ENCODE results near the gene LTBP1. TPM values are rescaled to one million over a fixed set of nuclear protein-coding genes. Genes with fewer than 3 reads are reported as not detected.

The LTBP1 gene
- total RNA-seq, 1 experiment from 2014 or later: 12.5 TPM

DNA sequence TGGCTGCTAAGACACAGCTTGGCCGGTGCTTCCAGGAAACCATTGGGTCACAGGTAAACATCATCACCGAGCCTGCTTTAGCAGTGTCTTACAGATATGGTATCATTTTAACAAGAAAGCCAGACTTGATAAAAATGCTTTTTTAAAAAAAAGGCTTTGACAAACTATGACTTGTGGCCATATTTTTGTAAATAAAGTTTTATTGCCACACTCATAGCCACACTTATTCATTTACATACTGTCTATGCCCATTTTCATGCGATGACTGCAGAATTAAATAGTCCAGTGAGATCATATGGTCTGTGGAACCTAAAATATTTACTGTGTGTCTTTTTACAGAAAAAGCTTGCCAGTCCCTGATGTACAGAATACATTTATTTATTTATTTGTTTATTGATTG lies 242.0 kb downstream of the LTBP1 start:
- DNase-seq (ENCODE audit: low read depth, low spot score): no peak
- Histone ChIP-seq H3K4me1 (ENCODE audit: control insufficient read depth, insufficient read depth, low read length) (no peaks in the 10 kb centered on the region), H3K9me3 (ENCODE audit: control insufficient read depth, insufficient read depth, low read depth, low read length) (no peaks in the 10 kb centered on the region), H3K36me3 (ENCODE audit: control insufficient read depth, insufficient read depth, low read length) (no peaks in the 10 kb centered on the region), H3K27me3 (ENCODE audit: control insufficient read depth, insufficient read depth, low read length) (no peaks in the 10 kb centered on the region), H3K27ac (ENCODE audit: low read length) (no peak overlapping the region), H3K4me3 (ENCODE audit: low read depth in 2 of 2, low read length in 2 of 2) (no peak overlapping the region)
- no peak for ATAC-seq
- TF ChIP-seq SIN3A (IDR thresholded peaks at IDR 0.05; ENCODE audit: borderline replicate concordance, insufficient read depth, low read depth, low read length): no peak
- TF ChIP-seq, protein P1, sequence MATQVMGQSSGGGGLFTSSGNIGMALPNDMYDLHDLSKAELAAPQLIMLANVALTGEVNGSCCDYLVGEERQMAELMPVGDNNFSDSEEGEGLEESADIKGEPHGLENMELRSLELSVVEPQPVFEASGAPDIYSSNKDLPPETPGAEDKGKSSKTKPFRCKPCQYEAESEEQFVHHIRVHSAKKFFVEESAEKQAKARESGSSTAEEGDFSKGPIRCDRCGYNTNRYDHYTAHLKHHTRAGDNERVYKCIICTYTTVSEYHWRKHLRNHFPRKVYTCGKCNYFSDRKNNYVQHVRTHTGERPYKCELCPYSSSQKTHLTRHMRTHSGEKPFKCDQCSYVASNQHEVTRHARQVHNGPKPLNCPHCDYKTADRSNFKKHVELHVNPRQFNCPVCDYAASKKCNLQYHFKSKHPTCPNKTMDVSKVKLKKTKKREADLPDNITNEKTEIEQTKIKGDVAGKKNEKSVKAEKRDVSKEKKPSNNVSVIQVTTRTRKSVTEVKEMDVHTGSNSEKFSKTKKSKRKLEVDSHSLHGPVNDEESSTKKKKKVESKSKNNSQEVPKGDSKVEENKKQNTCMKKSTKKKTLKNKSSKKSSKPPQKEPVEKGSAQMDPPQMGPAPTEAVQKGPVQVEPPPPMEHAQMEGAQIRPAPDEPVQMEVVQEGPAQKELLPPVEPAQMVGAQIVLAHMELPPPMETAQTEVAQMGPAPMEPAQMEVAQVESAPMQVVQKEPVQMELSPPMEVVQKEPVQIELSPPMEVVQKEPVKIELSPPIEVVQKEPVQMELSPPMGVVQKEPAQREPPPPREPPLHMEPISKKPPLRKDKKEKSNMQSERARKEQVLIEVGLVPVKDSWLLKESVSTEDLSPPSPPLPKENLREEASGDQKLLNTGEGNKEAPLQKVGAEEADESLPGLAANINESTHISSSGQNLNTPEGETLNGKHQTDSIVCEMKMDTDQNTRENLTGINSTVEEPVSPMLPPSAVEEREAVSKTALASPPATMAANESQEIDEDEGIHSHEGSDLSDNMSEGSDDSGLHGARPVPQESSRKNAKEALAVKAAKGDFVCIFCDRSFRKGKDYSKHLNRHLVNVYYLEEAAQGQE (IDR thresholded peaks at IDR 0.05; ENCODE audit: insufficient read depth in 1 of 2, low read depth in 2 of 2, low read length in 1 of 2): no peak
- no peak for TF ChIP-seq POLR2AphosphoS5 (IDR thresholded peaks at IDR 0.05; ENCODE audit: low read depth, low read length)
- no peak for TF ChIP-seq TCF7L2 (IDR thresholded peaks at IDR 0.05; ENCODE audit: low read depth, low read length)
- TF ChIP-seq, protein P2, sequence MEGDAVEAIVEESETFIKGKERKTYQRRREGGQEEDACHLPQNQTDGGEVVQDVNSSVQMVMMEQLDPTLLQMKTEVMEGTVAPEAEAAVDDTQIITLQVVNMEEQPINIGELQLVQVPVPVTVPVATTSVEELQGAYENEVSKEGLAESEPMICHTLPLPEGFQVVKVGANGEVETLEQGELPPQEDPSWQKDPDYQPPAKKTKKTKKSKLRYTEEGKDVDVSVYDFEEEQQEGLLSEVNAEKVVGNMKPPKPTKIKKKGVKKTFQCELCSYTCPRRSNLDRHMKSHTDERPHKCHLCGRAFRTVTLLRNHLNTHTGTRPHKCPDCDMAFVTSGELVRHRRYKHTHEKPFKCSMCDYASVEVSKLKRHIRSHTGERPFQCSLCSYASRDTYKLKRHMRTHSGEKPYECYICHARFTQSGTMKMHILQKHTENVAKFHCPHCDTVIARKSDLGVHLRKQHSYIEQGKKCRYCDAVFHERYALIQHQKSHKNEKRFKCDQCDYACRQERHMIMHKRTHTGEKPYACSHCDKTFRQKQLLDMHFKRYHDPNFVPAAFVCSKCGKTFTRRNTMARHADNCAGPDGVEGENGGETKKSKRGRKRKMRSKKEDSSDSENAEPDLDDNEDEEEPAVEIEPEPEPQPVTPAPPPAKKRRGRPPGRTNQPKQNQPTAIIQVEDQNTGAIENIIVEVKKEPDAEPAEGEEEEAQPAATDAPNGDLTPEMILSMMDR (IDR thresholded peaks at IDR 0.05): no peak
- no TSS peak for BruUV-seq (replicated peaks)
- ChIA-PET CTCF (no interaction called here), POLR2A (interaction anchor here (0.5 kb wide), 1 partner anchor 83 kb away, joined by 4 read pairs; no protein-coding TSS in a partner anchor)
- in situ Hi-C loops (cut with HindIII; ENCODE audit: low pct_unique_long_range_greater_than_20kb, low sequenced_read_pairs): no loop called here
- intact Hi-C loops (cut with micrococcal nuclease; ENCODE audit: unreplicated experiment): no loop called here

DNA sequence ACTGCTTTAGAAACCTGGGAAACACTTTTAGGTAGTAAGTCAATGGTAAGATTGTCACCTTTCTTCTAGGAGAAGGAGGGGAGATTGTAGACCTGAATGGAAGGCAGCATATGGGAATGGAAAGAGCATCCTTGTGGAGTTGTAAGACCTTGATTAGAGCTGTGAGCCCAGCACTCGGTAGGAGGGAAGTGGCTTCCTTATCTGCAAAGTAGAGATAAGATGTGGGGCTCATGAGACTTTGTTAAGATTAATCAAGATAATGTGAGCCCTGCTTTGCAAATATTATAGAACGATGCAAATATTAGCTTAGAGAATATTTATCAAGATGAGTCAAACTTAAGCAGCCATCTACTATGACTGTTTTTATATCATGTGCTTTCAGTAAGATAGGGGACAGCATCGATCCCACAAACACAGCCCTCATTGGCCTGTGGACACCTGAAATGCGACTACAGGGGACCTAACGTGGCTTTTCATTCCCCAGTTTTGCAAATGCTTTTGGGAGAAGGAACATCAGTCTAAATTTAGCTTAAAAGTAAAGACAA lies 243.7 kb downstream of the LTBP1 start:
- CTCF ChIA-PET: no interaction called here
- intact Hi-C loops (cut with micrococcal nuclease; ENCODE audit: unreplicated experiment) (no loop called here), in situ Hi-C loops (cut with HindIII; ENCODE audit: low pct_unique_long_range_greater_than_20kb, low sequenced_read_pairs) (no loop called here)
- POLR2A ChIA-PET: no interaction called here
- Histone ChIP-seq H3K36me3 (ENCODE audit: control insufficient read depth, insufficient read depth, low read length) (no peaks in the 10 kb centered on the region), H3K9me3 (ENCODE audit: control insufficient read depth, insufficient read depth, low read depth, low read length) (no peaks in the 10 kb centered on the region), H3K27ac (ENCODE audit: low read length) (no peak overlapping the region), H3K4me1 (ENCODE audit: control insufficient read depth, insufficient read depth, low read length) (no peaks in the 10 kb centered on the region), H3K4me3 (ENCODE audit: low read depth in 2 of 2, low read length in 2 of 2) (no peak overlapping the region), H3K27me3 (ENCODE audit: control insufficient read depth, insufficient read depth, low read length) (no peaks in the 10 kb centered on the region)
- BruUV-seq (replicated peaks): no TSS peak
- no peak for DNase-seq (ENCODE audit: low read depth, low spot score)
- TF ChIP-seq SIN3A (IDR thresholded peaks at IDR 0.05; ENCODE audit: borderline replicate concordance, insufficient read depth, low read depth, low read length): no peak
- no peak for TF ChIP-seq POLR2AphosphoS5 (IDR thresholded peaks at IDR 0.05; ENCODE audit: low read depth, low read length)
- ATAC-seq: no peak

DNA sequence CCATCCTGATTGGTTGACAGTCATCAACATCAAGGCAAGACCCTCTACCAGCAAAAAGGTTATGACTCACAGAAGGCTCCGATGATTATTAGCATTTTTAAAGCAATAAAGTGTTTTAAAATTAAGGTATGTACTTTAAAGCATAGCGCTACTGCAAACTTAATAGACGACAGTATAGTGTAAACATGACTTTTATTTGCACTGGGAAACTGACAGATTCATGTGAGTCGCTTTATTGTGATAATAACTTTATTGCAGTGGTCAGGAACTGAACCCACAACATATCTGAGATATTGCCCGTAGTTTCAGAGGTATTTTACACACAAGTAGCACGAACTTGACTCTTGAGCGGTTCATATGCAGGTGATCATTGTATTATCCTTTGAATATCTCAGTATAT lies 249.1 kb downstream of the LTBP1 start:
- CTCF ChIA-PET: no interaction called here
- POLR2A ChIA-PET: no interaction called here
- intact Hi-C loops (cut with micrococcal nuclease; ENCODE audit: unreplicated experiment): no loop called here

More for the DNA sequence above, 249.1 kb downstream of the LTBP1 start:
- DNase-seq (ENCODE audit: low read depth, low spot score) (no peak), ATAC-seq (no peak)
- no peaks in the 10 kb centered on the region for H3K9me3 ChIP-seq (ENCODE audit: control insufficient read depth, insufficient read depth, low read depth, low read length)
- no peaks in the 10 kb centered on the region for H3K27me3 ChIP-seq (ENCODE audit: control insufficient read depth, insufficient read depth, low read length)
- in situ Hi-C loops (cut with HindIII; ENCODE audit: low pct_unique_long_range_greater_than_20kb, low sequenced_read_pairs): no loop called here
- BruUV-seq (replicated peaks): no TSS peak
- no peak overlapping the region for H3K27ac ChIP-seq (ENCODE audit: low read length)
- H3K4me3 ChIP-seq (ENCODE audit: low read depth in 2 of 2, low read length in 2 of 2): no peak overlapping the region
- H3K36me3 ChIP-seq (ENCODE audit: control insufficient read depth, insufficient read depth, low read length): no peaks in the 10 kb centered on the region
- TF ChIP-seq, protein P2 (IDR thresholded peaks at IDR 0.05): no peak
- TF ChIP-seq POLR2AphosphoS5 (IDR thresholded peaks at IDR 0.05; ENCODE audit: low read depth, low read length) (no peak), SIN3A (IDR thresholded peaks at IDR 0.05; ENCODE audit: borderline replicate concordance, insufficient read depth, low read depth, low read length) (no peak), TCF7L2 (IDR thresholded peaks at IDR 0.05; ENCODE audit: low read depth, low read length) (no peak)
- TF ChIP-seq, protein P1 (IDR thresholded peaks at IDR 0.05; ENCODE audit: insufficient read depth in 1 of 2, low read depth in 2 of 2, low read length in 1 of 2): no peak
- no peaks in the 10 kb centered on the region for H3K4me1 ChIP-seq (ENCODE audit: control insufficient read depth, insufficient read depth, low read length)

All from Panc1 (cell line).